HEK293 (cell line): ENCODE results near the gene KRTAP10-1.

ENCODE experiments used
- CTCF ChIA-PET: fragments of 350-600 bp; formaldehyde crosslinking; extraction: SDS; loops from one replicate; lab custom pipeline; 2021; ENCODE audit warnings: antibody characterized with exemption; lab: Yijun Ruan, JAX
- POLR2A ChIA-PET: fragments of 300-600 bp; formaldehyde crosslinking; extraction: SDS; loops from one replicate; lab custom pipeline; 2020; ENCODE audit warnings: antibody characterized with exemption, inconsistent platforms; lab: Yijun Ruan, JAX
- H3K27ac ChIP-seq: fragments of 200-500 bp; sonication (Bioruptor generic); 2 replicates; pipeline ENCODE4 v1.5.1; 2014; ENCODE audit warnings: low read depth, low read length, control low read depth, inconsistent platforms; ENCODE audit errors: extremely low read depth
- H3K36me3 ChIP-seq, 2 experiments: fragments of 200-500 bp in 1 of 2; sonication (Bioruptor generic) in 1 of 2; 1 replicate in 1 of 2; 2 replicates in 1 of 2; pipeline ENCODE4 v1.5.1; 2014 to 2017; ENCODE audit warnings: inconsistent platforms in 2 of 2, low read length in 2 of 2; ENCODE audit not compliant: control insufficient read depth in 2 of 2, insufficient read depth in 1 of 2
- H3K4me1 ChIP-seq: fragments of 200-500 bp; sonication (Bioruptor generic); 2 replicates; pipeline ENCODE4 v1.5.1; 2014; ENCODE audit warnings: mild to moderate bottlenecking, low read length, inconsistent platforms; ENCODE audit not compliant: control insufficient read depth, insufficient read depth
- H3K4me3 ChIP-seq: 2 replicates; pipeline ENCODE4 v1.5.1; 2011; ENCODE audit warnings: low read depth, mild to moderate bottlenecking, control low read depth, low read length, moderate library complexity
- H3K9me3 ChIP-seq: fragments of 200-500 bp; sonication (Bioruptor generic); 2 replicates; pipeline ENCODE4 v1.5.1; 2014; ENCODE audit warnings: low read depth, low read length, inconsistent platforms; ENCODE audit not compliant: control insufficient read depth, insufficient read depth
- BCL11A ChIP-seq: fragments of 450-650 bp; formaldehyde crosslinking; IDR thresholded peaks from 2 replicates; pipeline ENCODE4 v1.5.1; 2016; ENCODE audit warnings: low read depth, missing biosample characterization, missing genetic modification characterization
- HOXD13 ChIP-seq: sonication (generic); formaldehyde crosslinking; IDR thresholded peaks from 2 replicates; pipeline ENCODE4 v1.8.0; 2022; ENCODE audit warnings: missing genetic modification reagents, borderline replicate concordance
- PRDM1 ChIP-seq: fragments of 450-650 bp; formaldehyde crosslinking; IDR thresholded peaks from 2 replicates; pipeline ENCODE4; 2016; ENCODE audit warnings: missing biosample characterization, missing genetic modification characterization
- RBAK ChIP-seq: fragments of 450-650 bp; formaldehyde crosslinking; IDR thresholded peaks from 2 replicates; pipeline ENCODE4 v1.5.1; 2016; ENCODE audit warnings: missing biosample characterization, missing genetic modification characterization
- SCRT2 ChIP-seq: fragments of 450-650 bp; formaldehyde crosslinking; IDR thresholded peaks from 2 replicates; pipeline ENCODE4 v1.5.1; 2016; ENCODE audit warnings: missing biosample characterization, missing genetic modification characterization
- ZBTB8A ChIP-seq: fragments of 450-650 bp; formaldehyde crosslinking; IDR thresholded peaks from 2 replicates; pipeline ENCODE4 v1.5.1; 2016; ENCODE audit warnings: missing biosample characterization, missing genetic modification characterization
- ZNF37A ChIP-seq: fragments of 450-650 bp; IDR thresholded peaks from 2 replicates; pipeline ENCODE4 v1.5.1; 2018; ENCODE audit warnings: missing biosample characterization, missing genetic modification characterization
- ZNF768 ChIP-seq: fragments of 450-650 bp; formaldehyde crosslinking; IDR thresholded peaks from 2 replicates; pipeline ENCODE4 v1.5.1; 2018; ENCODE audit warnings: missing biosample characterization, mild to moderate bottlenecking, missing genetic modification characterization
- ZSCAN30 ChIP-seq: fragments of 450-650 bp; IDR thresholded peaks from 2 replicates; pipeline ENCODE4 v1.5.1; 2018; ENCODE audit warnings: missing biosample characterization, mild to moderate bottlenecking, missing genetic modification characterization, moderate library complexity
- TF ChIP-seq, protein P1 (sequence below): fragments of 450-650 bp; formaldehyde crosslinking; IDR thresholded peaks from 2 replicates; pipeline ENCODE4 v1.5.1; 2016; ENCODE audit warnings: missing biosample characterization, missing genetic modification characterization
- TF ChIP-seq, protein P2 (sequence below): fragments of 450-650 bp; formaldehyde crosslinking; IDR thresholded peaks from 2 replicates; pipeline ENCODE4 v1.5.1; 2016; ENCODE audit warnings: missing biosample characterization, missing genetic modification characterization, borderline replicate concordance
- TF ChIP-seq, protein P3 (sequence below): fragments of 450-650 bp; formaldehyde crosslinking; IDR thresholded peaks from 2 replicates; pipeline ENCODE4 v1.5.1; 2017; ENCODE audit warnings: missing biosample characterization, missing genetic modification characterization
- TF ChIP-seq, protein P4 (sequence below): fragments of 450-650 bp; formaldehyde crosslinking; IDR thresholded peaks from 2 replicates; pipeline ENCODE4 v1.5.1; 2017; ENCODE audit warnings: missing biosample characterization, missing genetic modification characterization
- TF ChIP-seq, protein P5 (sequence below): fragments of 450-650 bp; formaldehyde crosslinking; IDR thresholded peaks from 2 replicates; pipeline ENCODE4 v1.5.1; 2016; ENCODE audit warnings: missing biosample characterization, missing genetic modification characterization

KRTAP10-1 gene

DNA sequence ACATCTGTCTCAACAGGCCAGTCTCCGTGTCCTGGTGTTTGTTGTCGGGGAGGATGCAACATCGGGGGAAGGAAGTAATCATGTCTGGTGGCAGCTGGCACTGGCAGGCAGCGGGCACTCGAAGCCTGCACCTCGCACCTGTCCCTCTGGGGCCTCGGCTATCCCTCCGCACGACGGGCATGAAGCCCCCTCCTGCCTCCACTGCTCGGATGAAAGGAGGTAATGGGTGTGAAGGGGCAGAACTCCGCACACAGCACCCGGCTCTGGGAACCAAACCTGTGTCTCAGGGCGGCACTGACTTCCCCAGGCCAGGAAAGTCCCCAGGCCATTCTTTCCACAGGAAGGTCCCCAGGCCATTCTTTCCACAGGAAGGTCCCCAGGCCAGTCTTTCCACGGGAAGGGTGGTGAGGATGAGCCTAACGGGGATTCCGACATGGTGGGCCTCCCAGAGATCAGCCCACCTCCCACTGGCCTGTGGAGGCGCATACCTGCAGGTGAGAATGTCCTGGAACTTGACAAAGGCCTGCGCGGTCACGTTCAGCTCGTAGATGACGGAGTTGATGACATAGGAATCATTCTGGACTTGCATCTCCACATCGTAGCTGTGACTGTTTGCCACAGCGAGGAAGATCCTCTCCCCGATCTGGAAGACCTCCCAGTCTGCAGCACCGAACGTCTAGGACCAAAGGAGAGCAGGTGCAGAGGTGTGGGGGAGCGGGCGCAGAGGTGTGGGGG, 31.1 kb downstream of the KRTAP10-1 start (continued):
- TF ChIP-seq, protein P1, sequence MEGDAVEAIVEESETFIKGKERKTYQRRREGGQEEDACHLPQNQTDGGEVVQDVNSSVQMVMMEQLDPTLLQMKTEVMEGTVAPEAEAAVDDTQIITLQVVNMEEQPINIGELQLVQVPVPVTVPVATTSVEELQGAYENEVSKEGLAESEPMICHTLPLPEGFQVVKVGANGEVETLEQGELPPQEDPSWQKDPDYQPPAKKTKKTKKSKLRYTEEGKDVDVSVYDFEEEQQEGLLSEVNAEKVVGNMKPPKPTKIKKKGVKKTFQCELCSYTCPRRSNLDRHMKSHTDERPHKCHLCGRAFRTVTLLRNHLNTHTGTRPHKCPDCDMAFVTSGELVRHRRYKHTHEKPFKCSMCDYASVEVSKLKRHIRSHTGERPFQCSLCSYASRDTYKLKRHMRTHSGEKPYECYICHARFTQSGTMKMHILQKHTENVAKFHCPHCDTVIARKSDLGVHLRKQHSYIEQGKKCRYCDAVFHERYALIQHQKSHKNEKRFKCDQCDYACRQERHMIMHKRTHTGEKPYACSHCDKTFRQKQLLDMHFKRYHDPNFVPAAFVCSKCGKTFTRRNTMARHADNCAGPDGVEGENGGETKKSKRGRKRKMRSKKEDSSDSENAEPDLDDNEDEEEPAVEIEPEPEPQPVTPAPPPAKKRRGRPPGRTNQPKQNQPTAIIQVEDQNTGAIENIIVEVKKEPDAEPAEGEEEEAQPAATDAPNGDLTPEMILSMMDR (tag by site-specific recombination) = no peak
- no peak for TF ChIP-seq ZNF768 (tag by site-specific recombination)

DNA sequence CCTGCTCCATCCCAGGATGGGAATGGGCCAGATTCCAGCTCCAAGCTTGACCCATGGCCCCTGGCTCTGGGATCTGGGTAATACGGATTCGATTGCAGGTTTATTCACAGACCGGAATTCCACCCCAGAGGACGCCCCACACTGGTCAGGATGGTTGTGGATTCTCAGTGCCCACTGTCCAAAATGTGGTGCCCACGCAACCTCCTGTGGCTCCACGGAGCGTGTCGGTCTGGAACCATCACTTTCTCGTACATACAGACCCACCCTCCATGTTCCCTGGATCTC, 31.6 kb downstream of the KRTAP10-1 start:
- Histone ChIP-seq H3K36me3 (no peaks in the 10 kb centered on the region), H3K4me3 (no peak overlapping the region), H3K27ac (no peak overlapping the region), H3K4me1 (no peaks in the 10 kb centered on the region; the same call in 1 of the 2 replicates), H3K9me3 (no peaks in the 10 kb centered on the region)
- CTCF ChIA-PET = interaction anchor here (3.5 kb wide), 1 partner anchor 629 kb away, joined by 17 read pairs; no protein-coding TSS in a partner anchor
- TF ChIP-seq BCL11A (tag by site-specific recombination) (no peak), ZNF37A (tag by site-specific recombination) (no peak), ZBTB8A (tag by site-specific recombination) (no peak), ZSCAN30 (tag by site-specific recombination) (no peak), PRDM1 (tag by site-specific recombination) (no peak), SCRT2 (tag by site-specific recombination) (no peak), HOXD13 (CRISPR knock-in tag) (no peak), RBAK (tag by site-specific recombination) (no peak)
- TF ChIP-seq, protein P2, sequence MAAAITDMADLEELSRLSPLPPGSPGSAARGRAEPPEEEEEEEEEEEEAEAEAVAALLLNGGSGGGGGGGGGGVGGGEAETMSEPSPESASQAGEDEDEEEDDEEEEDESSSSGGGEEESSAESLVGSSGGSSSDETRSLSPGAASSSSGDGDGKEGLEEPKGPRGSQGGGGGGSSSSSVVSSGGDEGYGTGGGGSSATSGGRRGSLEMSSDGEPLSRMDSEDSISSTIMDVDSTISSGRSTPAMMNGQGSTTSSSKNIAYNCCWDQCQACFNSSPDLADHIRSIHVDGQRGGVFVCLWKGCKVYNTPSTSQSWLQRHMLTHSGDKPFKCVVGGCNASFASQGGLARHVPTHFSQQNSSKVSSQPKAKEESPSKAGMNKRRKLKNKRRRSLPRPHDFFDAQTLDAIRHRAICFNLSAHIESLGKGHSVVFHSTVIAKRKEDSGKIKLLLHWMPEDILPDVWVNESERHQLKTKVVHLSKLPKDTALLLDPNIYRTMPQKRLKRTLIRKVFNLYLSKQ (tag by site-specific recombination) = no peak
- TF ChIP-seq, protein P3, sequence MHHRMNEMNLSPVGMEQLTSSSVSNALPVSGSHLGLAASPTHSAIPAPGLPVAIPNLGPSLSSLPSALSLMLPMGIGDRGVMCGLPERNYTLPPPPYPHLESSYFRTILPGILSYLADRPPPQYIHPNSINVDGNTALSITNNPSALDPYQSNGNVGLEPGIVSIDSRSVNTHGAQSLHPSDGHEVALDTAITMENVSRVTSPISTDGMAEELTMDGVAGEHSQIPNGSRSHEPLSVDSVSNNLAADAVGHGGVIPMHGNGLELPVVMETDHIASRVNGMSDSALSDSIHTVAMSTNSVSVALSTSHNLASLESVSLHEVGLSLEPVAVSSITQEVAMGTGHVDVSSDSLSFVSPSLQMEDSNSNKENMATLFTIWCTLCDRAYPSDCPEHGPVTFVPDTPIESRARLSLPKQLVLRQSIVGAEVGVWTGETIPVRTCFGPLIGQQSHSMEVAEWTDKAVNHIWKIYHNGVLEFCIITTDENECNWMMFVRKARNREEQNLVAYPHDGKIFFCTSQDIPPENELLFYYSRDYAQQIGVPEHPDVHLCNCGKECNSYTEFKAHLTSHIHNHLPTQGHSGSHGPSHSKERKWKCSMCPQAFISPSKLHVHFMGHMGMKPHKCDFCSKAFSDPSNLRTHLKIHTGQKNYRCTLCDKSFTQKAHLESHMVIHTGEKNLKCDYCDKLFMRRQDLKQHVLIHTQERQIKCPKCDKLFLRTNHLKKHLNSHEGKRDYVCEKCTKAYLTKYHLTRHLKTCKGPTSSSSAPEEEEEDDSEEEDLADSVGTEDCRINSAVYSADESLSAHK (tag by site-specific recombination) = no peak
- TF ChIP-seq, protein P4, sequence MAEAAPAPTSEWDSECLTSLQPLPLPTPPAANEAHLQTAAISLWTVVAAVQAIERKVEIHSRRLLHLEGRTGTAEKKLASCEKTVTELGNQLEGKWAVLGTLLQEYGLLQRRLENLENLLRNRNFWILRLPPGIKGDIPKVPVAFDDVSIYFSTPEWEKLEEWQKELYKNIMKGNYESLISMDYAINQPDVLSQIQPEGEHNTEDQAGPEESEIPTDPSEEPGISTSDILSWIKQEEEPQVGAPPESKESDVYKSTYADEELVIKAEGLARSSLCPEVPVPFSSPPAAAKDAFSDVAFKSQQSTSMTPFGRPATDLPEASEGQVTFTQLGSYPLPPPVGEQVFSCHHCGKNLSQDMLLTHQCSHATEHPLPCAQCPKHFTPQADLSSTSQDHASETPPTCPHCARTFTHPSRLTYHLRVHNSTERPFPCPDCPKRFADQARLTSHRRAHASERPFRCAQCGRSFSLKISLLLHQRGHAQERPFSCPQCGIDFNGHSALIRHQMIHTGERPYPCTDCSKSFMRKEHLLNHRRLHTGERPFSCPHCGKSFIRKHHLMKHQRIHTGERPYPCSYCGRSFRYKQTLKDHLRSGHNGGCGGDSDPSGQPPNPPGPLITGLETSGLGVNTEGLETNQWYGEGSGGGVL = no peak
- TF ChIP-seq, protein P5, sequence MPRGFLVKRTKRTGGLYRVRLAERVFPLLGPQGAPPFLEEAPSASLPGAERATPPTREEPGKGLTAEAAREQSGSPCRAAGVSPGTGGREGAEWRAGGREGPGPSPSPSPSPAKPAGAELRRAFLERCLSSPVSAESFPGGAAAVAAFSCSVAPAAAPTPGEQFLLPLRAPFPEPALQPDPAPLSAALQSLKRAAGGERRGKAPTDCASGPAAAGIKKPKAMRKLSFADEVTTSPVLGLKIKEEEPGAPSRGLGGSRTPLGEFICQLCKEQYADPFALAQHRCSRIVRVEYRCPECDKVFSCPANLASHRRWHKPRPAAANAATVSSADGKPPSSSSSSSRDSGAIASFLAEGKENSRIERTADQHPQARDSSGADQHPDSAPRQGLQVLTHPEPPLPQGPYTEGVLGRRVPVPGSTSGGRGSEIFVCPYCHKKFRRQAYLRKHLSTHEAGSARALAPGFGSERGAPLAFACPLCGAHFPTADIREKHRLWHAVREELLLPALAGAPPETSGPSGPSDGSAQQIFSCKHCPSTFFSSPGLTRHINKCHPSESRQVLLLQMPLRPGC (tag by site-specific recombination) = no peak
- POLR2A ChIA-PET = no interaction called here
